Psoas muscle (tissue), 8 donors: ENCODE measurements around the gene IFT81. TPM values are rescaled to one million over a fixed set of nuclear protein-coding genes. Genes with fewer than 3 reads are reported as not detected.

Experiments
- ATAC-seq, 4 donors: fragments of 200-7000 bp; cut with Tn5 transposase; one replicate each; pipeline ENCODE4 v1.9.1; 2020; ENCODE audit warnings: moderate library complexity in 3 of 4, mild to moderate bottlenecking in 2 of 4
- DNase-seq, 2 donors: peaks; one replicate each; pipeline ENCODE4 v3.0.0-alpha.2; 2020
- H3K27ac ChIP-seq: fragments of 200-600 bp; one replicate; pipeline ENCODE4 v1.8.0; 2022
- H3K27me3 ChIP-seq, 3 donors: fragments of 200-600 bp in 1 of 3; one replicate each; pipeline versions ENCODE4 v1.6.1 to v1.8.0; 2013 to 2022; ENCODE audit warnings: low read length in 2 of 3, mild to moderate bottlenecking in 2 of 3, moderate library complexity in 1 of 3; ENCODE audit not compliant: insufficient read depth in 3 of 3
- H3K36me3 ChIP-seq, 2 donors: fragments of 200-600 bp in 1 of 2; one replicate each; pipeline versions ENCODE4 v1.6.1 to v1.8.0; 2013 to 2022; ENCODE audit warnings: low read depth in 1 of 2, mild to moderate bottlenecking in 1 of 2, moderate library complexity in 1 of 2; ENCODE audit not compliant: insufficient read depth in 1 of 2
- H3K4me1 ChIP-seq: fragments of 200-600 bp; one replicate; pipeline ENCODE4 v1.8.0; 2022
- H3K4me3 ChIP-seq: fragments of 200-600 bp; one replicate; pipeline ENCODE4 v1.8.0; 2022; ENCODE audit warnings: mild to moderate bottlenecking
- H3K9me3 ChIP-seq: fragments of 200-600 bp; one replicate; pipeline ENCODE4 v1.8.0; 2022
- CTCF ChIP-seq: fragments of 200-600 bp; IDR thresholded peaks from one replicate; pipeline ENCODE4 v1.8.0; 2022; ENCODE audit warnings: antibody characterized with exemption
- WGBS, 3 donors: extraction: QIAGEN DNeasy Blood & Tissue Kit; methylation state at CpG; one replicate each; pipeline versions ENCODE4 v1.1.6 to v1.1.7; 2013; 5-methylcytosine and 5-hydroxymethylcytosine counted together
- intact Hi-C, 2 donors: fragments of 100-400 bp; cut with DNase I; formaldehyde crosslinking; loops; one replicate each; pipeline versions ENCODE4 v1.11.0 to v1.14.2; 2022
- polyA plus RNA-seq, 3 donors: library from polyadenylated mRNA; stranded (reverse); fragments of 200-250 nt; gene quantifications; one replicate each; pipeline ENCODE4 v1.2.3, GENCODE V29; 2013
- total RNA-seq, 4 donors: library from RNA; stranded (reverse); fragmentation: NEBNext Ultra II Directional in 2 of 4; extraction: Animal tissue kit (Norgen Biotek cat#: 25700) in 2 of 4; gene quantifications; one replicate each; pipeline versions ENCODE4 v1.2.1 to v1.2.4, GENCODE V29; 2021 to 2023
- donor health status: healthy with polysubstance abuse.
- donor health status: DM: no; HTN: no; CAD: no; lungs with moderate emphysema.
- donor health status: Bipolar disorder and iron deficiency.
- donor health status: healthy.
- donor health status: DM: yes; HTN: yes; CAD: no.
- donor health status: DM: no; HTN: no; CAD: no.
- donor health status: DM: no; HTN: no; CAD: no.
- donor health status: DM: yes; HTN: yes; CAD: no.

Gene IFT81
- total and polyA plus RNA-seq, 7 donors, result 2.5 to 9.6 (median 4.9) TPM

DNA sequence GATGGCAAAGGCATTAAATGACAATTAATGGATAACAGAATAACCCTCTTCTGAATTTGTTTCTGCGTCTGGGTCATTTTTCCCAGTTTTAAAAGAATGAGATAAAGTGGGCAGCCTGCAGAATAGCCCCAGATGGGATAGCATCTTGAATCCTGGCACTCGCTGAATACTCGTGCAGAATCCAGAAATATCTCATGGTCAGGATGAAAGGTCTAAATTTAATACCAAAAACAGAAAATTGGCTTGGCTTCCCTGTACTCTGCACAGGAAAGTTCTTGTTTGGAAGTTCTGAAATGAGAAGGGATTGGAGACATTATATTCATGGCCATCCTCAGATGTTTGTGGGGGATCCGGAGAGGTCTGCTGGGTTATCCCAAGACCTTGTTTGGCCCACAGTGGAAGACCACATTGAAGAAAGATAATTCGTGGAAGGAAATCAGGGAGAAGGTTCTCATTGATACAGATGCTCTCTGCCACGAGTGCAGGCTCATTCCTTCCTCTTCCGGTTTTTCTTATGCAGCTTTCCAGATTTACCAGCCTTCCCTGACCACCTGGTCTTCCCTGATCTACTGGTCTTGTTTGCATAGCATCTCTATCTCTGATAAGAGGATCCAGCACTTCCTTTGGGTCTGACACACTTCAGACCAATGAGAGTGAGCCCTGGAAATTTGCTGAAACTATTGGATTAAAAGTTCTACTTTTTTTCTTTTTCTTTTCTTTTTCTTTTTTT lies 6.0 kb upstream of the IFT81 start:
- Histone ChIP-seq H3K9me3 (no peaks in the 10 kb centered on the region), H3K36me3 (no peaks in the 10 kb centered on the region), H3K4me3 (no peak overlapping the region), H3K27me3 (no peaks in the 10 kb centered on the region), H3K4me1 (no peaks in the 10 kb centered on the region), H3K27ac (no peak overlapping the region)
- DNase-seq (no peak), ATAC-seq (no peak)
- TF ChIP-seq CTCF, result no peak
- intact Hi-C loops, result no loop called here
- 19 to 31% (median 22%) methylated on average over 7 of the region's 7 CpGs for WGBS, 3 donors

DNA sequence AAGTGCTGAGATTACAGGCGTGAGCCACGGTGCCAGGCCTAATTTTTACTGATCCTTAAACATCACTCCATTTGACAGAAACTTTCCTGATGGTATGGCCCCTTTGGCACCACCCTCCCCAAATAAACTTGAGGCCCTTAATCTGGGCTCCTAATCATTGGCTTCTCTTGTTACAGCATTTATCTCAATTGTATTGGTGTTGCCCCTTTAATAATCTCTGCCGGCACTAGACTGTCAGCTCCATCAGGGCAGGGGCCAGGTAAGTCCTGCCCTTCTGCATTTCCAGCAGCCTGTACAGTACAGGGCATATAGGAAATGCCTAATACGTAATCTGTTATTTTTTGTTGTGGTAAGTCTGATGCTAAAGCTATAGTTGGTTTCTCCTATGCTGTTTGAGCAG lies 1.2 kb upstream of the IFT81 start:
- no peak overlapping the region for H3K27ac ChIP-seq
- no peaks in the 10 kb centered on the region for H3K9me3 ChIP-seq
- TF ChIP-seq CTCF, result no peak
- H3K27me3 ChIP-seq, result no peaks in the 10 kb centered on the region
- no peak for ATAC-seq
- peaks cover 0 to 3% of the 10 kb centered on the region in 2 donors for H3K36me3 ChIP-seq
- no peak overlapping the region for H3K4me3 ChIP-seq
- H3K4me1 ChIP-seq, result peaks cover 7% of the 10 kb centered on the region
- no peak for DNase-seq
- intact Hi-C loops, result no loop called here
- WGBS, 3 donors, result 90 to 93% (median 93%) methylated on average over 4 of the region's 4 CpGs

DNA sequence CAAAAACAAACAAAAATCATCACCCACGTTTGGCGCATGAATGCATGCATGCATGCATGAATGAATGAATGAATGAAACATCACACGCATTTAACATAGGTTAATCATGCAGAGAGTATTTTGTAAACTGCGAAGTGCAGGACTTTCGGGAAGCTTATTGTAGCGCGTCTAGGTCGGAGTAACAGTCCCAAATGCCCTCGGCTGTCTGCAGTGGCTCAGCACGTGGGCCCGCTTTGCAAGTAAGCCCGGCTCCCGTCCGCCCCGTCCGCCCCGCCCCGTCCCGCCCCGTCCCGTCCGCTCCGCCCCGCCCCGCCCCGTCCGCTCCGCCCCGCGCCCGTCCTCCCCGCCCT lies 263 bp upstream of the IFT81 start:
- no peak for ATAC-seq
- Histone ChIP-seq H3K9me3 (no peaks in the 10 kb centered on the region), H3K27ac (peak overlapping the region; percentile 46), H3K36me3 (peaks cover 0 to 11% of the 10 kb centered on the region in 2 donors), H3K4me1 (peaks cover 7% of the 10 kb centered on the region), H3K27me3 (no peaks in the 10 kb centered on the region), H3K4me3 (peak overlapping the region; percentile 100)
- DNase-seq, result no peak
- TF ChIP-seq CTCF, result no peak
- intact Hi-C loops, result no loop called here
- WGBS, 3 donors, result 6 to 10% (median 7%) methylated on average over 17 to 29 of the region's 32 CpGs

- H3K27ac ChIP-seq, result peak overlapping the region; percentile 5
- DNase-seq (no peak), ATAC-seq (no peak)
- no peaks in the 10 kb centered on the region for H3K9me3 ChIP-seq
- WGBS, 3 donors, result 70 to 83% (median 71%) methylated on average over 3 of the region's 3 CpGs
- peaks cover 7% of the 10 kb centered on the region for H3K4me1 ChIP-seq
- no peak for TF ChIP-seq CTCF
- H3K36me3 ChIP-seq, result peaks cover 0 to 36% of the 10 kb centered on the region in 2 donors
- no peak overlapping the region for H3K4me3 ChIP-seq
- no peaks in the 10 kb centered on the region for H3K27me3 ChIP-seq
- intact Hi-C loops, result no loop called here
Observed at GRCh38 chr12:110126557-110126956, 2.4 kb downstream of the IFT81 start.
